H7 (cell line): Measurements from ENCODE around the gene CKS1B. TPM values are rescaled to one million over a fixed set of nuclear protein-coding genes. Genes with fewer than 3 reads are reported as not detected.

ENCODE experiments used
- DNase-seq: peaks from one replicate; pipeline ENCODE4 v3.0.0; 2012
- H3K27me3 ChIP-seq: 2 replicates; pipeline ENCODE4 v1.6.0; 2011; ENCODE audit warnings: mild to moderate bottlenecking, low read length; ENCODE audit not compliant: control insufficient read depth, insufficient read depth
- H3K36me3 ChIP-seq: replicated peaks from 2 replicates; pipeline ENCODE4 v1.5.1; 2011; ENCODE audit warnings: low read length; ENCODE audit not compliant: control insufficient read depth, insufficient read depth
- H3K4me3 ChIP-seq: 2 replicates; pipeline ENCODE4 v1.5.1; 2011; ENCODE audit warnings: low read depth, mild to moderate bottlenecking, control low read depth, low read length, moderate library complexity; ENCODE audit not compliant: insufficient read depth
- total RNA-seq: library from RNA; depleted of rRNA; stranded (reverse); fragments of >200 nt; shearing (Covaris generic); gene quantifications from 2 replicates; pipeline ENCODE4 v1.2.3, GENCODE V29; 2014

The CKS1B gene
- total RNA-seq, 1 experiment from 2014 or later: 342 TPM

DNA sequence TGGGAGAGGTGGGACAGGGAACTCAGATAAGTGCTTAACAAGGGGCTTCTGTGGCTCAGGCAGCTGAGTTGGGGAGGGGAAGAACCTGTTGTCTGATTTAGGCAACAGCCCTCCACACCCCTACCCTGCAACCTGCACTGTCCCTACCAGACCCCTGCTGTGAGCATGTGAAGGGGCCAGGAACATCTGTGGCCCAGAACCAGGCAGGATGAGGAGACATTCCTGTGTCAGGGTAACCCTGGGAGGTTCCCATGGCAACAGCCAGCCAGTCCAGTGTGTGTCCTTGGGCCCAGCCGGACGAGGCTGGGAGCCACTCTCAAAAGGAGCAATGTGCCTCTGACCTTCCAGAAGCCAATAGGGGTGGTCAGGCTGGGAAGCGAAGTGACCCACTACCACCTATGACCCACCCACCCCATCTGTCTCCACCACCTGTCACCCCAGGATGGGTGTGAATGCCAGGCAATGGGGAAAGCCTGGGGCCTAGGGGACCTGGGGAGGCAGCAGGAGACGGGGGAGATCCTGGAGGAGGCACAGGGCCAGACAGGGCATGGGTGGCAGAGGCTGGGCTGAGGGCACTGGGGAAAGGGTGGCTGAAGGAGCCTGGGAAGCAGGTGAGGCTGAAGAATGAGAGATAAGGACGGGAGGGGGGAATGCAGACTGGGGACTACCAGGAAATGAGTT is 33.0 kb upstream of the CKS1B start:
- Histone ChIP-seq H3K36me3 (no peaks in the 10 kb centered on the region), H3K27me3 (no peaks in the 10 kb centered on the region)
- no peak for DNase-seq

DNA sequence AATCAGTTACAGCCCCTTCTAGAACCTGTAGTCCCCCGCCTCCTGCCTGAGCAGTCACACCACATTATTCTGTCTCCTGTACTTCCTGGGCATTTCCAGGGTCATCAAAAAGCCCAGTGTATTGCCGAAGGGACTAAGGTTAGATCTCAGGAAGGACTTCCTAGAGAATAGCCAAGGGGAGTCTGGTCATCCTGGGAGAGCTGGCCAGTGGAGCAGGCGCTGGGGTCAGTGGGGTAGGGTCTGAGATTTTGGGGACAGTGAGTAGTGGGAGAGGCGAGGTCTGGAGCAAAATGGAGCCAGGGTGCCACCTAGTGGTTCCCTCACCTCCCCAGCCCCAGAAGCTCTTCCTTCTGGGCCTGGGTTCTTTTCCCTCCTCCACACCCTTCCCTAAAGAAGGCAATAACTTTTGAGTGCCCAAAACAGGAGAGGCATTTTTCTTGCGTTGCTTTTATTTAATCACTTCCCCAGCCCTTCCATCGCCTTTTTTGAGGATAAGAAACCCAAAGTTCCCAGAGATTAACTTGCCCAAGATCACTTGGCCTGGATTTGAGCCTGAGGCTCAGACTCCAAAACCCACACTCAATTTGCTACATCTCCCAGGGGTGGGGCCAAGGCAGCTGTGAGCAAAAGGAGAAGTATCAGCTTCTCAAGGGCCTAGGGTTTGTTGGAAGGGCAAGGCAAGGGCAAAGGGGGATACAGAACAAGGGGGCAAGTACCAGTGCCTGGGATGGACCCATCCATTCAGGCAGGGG is 30.7 kb upstream of the CKS1B start:
- Histone ChIP-seq H3K4me3 (no peak overlapping the region), H3K27me3 (no peaks in the 10 kb centered on the region), H3K36me3 (no peaks in the 10 kb centered on the region; the same call in 1 of the 2 replicates)
- peak; percentile 91 for DNase-seq

More for the DNA sequence above, 33.0 kb upstream of the CKS1B start:
- H3K4me3 ChIP-seq: no peak overlapping the region

DNA sequence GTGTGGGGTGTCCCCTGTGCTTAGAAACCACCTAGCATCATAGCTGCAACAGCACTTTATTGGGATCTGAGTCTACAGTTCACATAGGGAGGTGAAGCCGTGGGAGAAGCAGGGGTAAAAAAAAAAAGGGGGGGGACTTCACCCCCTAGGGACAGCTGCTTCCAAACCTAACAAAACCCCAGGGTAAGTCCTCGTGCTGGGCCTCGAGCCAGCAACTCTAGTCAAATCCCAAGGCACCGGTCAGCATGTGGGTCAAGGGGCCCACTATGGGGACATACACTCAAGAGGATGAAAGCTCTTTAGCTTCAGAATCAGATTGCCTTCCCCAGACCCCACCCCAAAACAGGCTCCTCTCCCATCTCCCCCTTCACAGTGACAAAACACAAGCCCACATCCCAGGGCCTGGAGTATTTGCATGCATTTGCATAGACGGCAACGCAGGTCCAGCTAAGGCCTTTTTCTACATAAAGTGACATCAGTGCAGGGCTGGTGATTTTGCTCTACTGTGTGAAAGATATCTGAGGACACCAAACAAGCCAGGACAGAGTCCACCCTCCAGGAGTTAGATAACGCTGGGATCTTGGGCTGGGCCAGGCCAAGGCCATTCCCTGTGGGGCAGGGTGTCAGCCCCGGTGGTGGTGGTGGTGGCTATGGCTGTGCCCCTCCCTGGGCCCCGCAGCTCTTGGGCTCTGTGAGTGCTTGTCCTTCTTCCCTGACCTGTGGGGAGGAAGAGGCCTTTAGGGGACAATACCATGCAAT is 29.9 kb upstream of the CKS1B start:
- no peaks in the 10 kb centered on the region; the same call in 1 of the 2 replicates for H3K36me3 ChIP-seq
- DNase-seq: no peak
- H3K27me3 ChIP-seq: no peaks in the 10 kb centered on the region
- H3K4me3 ChIP-seq: no peak overlapping the region

DNA sequence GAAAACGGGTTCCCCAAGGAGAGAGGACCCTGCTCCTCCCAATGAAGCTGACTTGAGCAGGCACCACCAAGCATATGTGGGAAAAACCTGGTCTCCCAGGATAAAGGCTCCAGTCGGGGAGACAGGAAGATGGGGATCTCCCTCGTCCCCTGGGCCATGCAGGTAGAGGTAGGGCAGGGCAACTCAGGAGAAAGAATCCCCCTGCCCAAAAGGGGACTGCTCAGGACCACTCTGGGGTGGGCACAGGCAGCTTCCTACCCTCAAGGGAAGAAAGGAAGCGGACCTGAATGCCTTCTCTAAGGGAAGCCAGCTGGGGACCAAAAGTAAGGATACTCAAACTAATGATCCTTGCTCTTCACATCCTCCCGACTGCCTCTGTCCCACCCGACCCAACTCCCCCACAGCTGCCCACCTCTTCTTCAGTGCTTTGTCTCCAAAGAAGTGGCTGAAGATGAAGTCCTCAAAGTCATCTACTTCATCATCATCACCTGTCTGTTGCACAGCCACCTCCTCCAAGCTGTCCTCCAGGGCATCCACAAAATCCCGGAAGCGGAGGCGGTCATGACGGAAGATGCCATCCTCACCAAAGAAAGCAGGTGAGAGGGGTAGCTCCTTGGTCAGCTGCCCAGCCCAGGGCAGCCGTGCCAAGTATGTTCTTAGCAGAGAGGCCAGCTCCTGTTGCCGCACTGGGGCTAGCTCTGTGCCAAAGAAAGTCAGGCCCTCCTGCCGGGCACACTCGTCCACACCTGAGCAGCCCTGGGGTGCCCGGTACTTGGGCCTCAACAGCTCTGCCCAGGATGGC is 29.1 kb upstream of the CKS1B start:
- Histone ChIP-seq H3K36me3 (no peaks in the 10 kb centered on the region; the same call in 1 of the 2 replicates), H3K27me3 (no peaks in the 10 kb centered on the region), H3K4me3 (no peak overlapping the region)
- no peak for DNase-seq

DNA sequence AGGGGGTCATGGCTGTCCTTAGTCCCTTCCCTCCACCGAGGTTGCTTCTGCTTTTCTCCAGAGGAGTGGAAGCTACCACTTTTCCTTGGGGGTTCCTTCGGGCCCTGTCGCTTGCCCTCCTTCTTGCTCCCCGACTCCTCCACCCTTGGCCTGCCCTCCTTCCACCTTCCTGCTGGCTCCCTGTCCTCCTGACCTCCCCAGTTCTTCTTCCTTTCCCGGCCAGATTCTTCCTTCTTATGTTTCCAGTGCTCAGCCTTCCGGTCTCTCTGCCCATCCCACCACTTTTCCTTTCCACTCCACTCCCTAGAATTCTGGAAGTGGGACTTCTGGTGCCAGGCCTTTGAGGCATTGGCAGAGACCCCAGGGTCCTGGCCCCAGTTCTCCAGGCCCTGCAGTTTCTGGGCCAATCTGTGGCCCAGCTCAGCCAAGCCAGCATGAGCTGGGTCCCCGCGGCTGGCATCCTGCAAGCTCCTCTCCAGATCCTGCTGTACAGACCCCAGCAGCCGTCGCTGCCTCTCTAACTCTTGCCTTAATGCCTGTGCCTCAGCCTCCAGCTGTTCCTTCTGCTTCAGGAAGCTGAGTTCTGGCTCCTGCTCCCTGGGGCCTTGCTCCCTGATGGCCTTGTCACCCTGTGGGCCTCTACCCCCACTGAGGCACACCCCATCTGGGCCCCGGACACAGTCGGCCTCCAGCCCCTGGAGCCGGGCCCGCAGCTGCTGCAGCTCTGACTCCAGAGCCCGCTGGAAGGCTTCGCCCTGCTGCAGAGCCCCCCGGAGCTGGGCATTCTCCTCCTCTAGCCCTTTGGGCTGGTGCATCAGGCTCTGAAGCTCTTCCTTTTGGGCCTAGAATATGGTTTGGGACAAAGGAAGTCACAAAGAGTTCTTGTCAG is 28.3 kb upstream of the CKS1B start:
- Histone ChIP-seq H3K36me3 (no peaks in the 10 kb centered on the region; the same call in 1 of the 2 replicates), H3K4me3 (no peak overlapping the region), H3K27me3 (no peaks in the 10 kb centered on the region)
- DNase-seq: no peak

DNA sequence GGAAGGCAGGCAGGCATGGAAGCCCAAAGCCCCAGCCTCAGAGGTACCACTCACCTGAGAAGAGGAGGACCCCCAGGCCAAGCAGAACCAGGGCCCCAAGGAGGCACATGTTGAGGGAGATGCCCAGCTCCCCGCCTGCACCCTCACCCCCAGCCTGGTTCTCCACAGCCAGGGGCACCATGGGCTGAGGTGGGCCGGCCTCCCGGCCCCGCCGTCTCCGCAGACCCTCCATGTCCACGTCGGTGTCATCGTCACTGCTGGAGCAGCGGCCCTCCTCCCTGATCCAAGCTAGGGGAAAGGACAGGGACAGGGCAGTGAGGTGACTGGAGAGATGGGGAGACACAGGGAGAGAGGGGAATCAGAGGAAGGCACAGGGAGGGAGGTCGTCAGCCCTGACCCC is 26.4 kb upstream of the CKS1B start:
- Histone ChIP-seq H3K27me3 (no peaks in the 10 kb centered on the region), H3K36me3 (no peaks in the 10 kb centered on the region; the same call in 1 of the 2 replicates), H3K4me3 (no peak overlapping the region)
- DNase-seq: no peak

DNA sequence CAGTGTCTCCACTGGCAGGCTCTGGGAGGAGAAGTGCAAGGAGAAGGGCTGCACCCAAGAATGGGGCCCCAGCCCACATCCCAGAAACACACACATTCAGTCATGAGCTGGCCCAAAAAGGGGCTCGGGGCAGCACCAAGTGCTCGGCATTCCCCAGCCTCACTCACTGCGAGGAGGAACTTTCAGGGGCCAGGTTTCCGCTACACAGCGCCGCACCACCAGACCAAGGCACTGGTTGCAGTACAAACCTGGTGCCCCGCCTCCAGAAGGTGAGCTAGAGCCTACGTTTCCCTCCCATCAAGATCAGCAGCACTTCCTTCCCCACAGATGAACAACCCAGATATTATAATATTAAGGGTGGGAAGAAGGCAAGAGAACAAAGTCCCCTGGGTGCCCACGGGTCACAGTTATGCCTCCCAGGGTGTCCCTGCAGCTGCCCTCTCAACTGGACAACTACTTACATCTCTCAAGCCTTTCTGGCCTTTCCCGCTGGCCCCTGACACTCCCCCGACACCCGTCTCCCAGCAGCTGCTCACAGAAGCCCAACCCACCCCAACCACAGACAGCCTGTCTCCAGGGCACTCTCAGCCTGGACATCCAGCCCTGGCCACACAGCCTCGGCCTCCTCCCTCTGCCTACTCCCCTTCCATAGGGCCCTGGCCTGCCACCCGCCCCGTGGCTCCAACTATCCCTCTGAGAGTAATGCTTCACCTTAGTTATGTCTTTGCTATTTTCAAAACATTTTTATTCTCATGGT is 22.4 kb upstream of the CKS1B start:
- Histone ChIP-seq H3K4me3 (no peak overlapping the region), H3K36me3 (no peaks in the 10 kb centered on the region; the same call in 1 of the 2 replicates), H3K27me3 (no peaks in the 10 kb centered on the region)
- no peak for DNase-seq

DNA sequence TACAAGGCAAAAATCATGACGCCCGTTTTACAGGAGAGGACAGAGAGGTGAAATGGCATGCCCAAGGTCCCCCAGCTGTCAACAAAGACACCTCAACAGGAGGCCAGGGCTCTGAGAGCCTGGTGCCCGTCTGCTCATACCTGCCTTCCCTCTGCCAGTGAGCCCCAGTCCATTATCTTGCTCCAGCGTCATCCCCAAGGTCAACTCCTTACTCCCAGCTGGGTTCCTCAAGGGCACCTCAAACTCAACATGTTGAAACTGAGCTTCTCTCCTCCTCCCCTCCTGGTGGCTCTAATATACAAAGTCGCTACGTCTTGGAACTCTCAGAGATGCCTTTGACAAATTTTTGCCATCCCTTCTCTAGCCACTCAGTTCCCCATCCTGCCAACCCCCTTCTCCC is 21.8 kb upstream of the CKS1B start:
- H3K27me3 ChIP-seq: no peaks in the 10 kb centered on the region
- no peak overlapping the region for H3K4me3 ChIP-seq
- DNase-seq: no peak
- H3K36me3 ChIP-seq: no peaks in the 10 kb centered on the region; the same call in 1 of the 2 replicates

DNA sequence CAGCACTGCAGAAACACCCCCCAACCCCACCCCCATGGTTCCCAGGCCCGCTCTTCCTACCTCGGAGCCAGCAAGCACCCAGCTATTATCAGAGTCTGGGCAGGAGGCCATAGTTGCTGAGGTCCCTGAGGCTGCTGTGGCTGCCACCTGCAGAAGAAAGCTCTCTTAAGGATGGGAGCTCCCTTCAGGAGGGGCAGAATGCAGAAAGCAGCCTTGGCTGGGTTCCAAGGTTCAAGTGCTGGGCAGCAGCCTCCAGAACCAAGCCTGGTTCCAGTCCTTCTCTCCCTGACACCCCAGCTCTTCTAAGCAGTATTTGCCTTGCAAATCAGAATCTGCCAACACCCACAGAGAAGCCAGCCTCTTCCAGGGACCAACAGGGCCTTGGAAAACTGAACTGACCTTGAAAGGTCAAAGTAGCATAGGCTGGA is 20.9 kb upstream of the CKS1B start:
- no peak overlapping the region for H3K4me3 ChIP-seq
- no peaks in the 10 kb centered on the region for H3K27me3 ChIP-seq
- peaks cover under 1% of the 10 kb centered on the region; the same call in 1 of the 2 replicates for H3K36me3 ChIP-seq
- DNase-seq: no peak

DNA sequence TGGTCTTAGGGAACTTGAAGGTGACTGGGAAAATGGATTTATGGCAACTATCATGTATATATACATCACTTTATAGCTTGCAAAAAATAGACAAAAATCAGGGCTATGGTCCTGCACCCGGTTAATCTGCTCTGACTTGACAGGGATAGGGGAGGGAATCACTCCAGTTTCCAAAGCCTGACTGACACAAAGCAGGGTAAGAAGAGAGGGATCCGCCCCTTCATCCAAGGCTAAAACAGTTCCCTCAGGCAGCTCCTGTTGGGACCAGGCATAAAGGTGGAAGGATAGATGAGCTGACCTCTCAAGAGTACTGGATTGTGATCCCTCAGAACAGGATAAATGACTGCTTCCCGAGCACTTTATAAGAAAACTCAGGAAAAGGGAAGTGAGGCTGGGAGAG is 19.9 kb upstream of the CKS1B start:
- H3K4me3 ChIP-seq: no peak overlapping the region
- H3K27me3 ChIP-seq: no peaks in the 10 kb centered on the region
- no peak for DNase-seq
- peaks cover 4% of the 10 kb centered on the region for H3K36me3 ChIP-seq

DNA sequence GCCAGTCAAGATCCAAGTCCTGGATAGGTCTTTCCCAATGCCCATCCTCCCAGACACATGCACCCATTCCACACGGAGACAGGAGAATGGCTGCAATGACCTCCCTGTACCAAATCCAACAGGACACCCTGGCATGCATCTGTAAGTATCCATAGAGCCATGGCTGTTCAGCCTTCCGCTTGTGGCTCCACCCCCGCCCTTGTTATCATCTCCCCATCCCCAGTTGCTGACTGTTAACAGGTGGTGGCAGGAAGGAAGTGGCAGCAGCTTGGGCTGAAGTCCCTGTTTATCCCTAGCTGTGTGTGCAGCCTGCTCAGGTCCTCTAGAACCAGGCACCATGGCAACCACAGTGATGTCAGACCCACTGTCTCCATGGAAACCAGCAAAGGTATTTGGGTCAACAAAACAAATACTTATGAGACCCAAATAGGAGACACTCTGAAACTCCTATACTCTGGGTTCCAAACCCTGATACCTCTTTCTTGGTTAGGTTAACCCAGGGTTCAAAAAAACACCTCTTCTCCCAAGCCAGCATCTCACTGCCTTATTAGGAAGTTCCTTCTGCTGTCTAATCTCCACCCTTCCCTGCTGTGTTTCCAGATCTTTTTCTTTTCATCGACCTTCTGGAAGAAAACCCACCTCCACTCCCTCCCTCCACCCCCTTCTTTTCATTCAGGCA is 19.3 kb upstream of the CKS1B start:
- no peaks in the 10 kb centered on the region for H3K27me3 ChIP-seq
- H3K36me3 ChIP-seq: peaks cover 6% of the 10 kb centered on the region
- DNase-seq: peak; percentile 73
- H3K4me3 ChIP-seq: peak overlapping the region; percentile 58

DNA sequence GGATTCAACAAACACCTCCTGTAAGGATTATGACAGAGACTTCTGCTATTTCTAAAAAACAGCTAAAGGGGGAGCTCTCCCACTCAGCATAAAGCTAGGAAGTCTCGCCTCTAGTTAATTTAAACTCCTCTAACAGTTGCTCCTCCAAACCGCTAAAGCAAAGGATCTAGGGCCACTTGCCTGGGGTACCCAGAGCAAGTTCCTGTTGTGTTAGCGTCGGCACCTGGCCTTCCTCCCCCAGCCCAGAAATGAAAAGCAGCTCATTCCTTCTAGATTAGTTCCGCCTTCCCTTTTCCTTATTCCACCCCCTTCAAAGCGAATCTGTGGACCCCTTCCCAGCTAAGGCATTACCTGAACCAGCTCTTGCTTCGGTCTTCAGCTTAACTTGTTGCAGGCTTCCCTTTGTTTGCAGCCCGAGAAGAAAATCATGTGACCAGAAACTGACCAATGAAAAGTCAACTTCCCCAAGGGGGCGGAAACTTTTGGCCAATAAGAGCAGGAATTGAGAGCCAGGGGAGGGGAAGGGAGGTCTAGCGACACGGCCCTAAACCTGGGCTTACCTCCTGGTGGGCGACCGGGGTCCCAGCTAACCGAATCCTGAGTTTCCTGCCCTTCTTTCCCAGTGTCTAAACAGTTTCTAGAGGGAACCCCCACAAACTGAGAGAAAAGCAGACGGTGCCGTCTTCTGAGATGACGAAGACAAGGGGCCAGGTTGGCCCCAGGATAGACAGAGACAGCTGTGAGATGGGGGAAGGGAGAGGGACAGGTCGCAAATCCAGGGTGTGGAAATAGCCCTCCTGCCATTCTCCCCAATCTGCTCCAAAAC is 18.6 kb upstream of the CKS1B start, which contains the start of gene PBXIP1:
TSS of gene PBXIP1 (minus strand) at position 382 of the 826 bp plus-strand sequence. CDS start 2,378 bp downstream, outside the sequence.
- Histone ChIP-seq H3K36me3 (peaks cover 6% of the 10 kb centered on the region), H3K4me3 (peak within 1 kb of the TSS; percentile 58), H3K27me3 (no peaks in the 10 kb centered on the region)
- peak; percentile 96 for DNase-seq
